Uterus (tissue), 4 donors: ENCODE data around the gene PHTF2. TPM values are rescaled to one million over a fixed set of nuclear protein-coding genes. Genes with fewer than 3 reads are reported as not detected.

Experiments used
- DNase-seq, 2 donors: peaks; one replicate each; pipeline ENCODE4 v3.0.0-alpha.2; 2019 to 2020
- H3K27ac ChIP-seq, 2 donors: fragments of 200-600 bp; sonication (generic); 1 replicate in 1 of 2; 2 replicates in 1 of 2; pipeline ENCODE4 v1.5.1; 2016 to 2018
- H3K27me3 ChIP-seq, 2 donors: fragments of 200-600 bp; sonication (generic); one replicate each; pipeline ENCODE4 v1.5.1; 2018 to 2019; ENCODE audit warnings: control low read depth in 1 of 2
- H3K36me3 ChIP-seq, 2 donors: fragments of 200-600 bp; sonication (generic); one replicate each; pipeline ENCODE4 v1.5.1; 2019; ENCODE audit warnings: control low read depth in 1 of 2
- H3K4me1 ChIP-seq, 2 donors: fragments of 200-600 bp; sonication (generic); one replicate each; pipeline ENCODE4 v1.5.1; 2018 to 2019; ENCODE audit warnings: control low read depth in 1 of 2
- H3K4me3 ChIP-seq, 2 donors: fragments of 200-600 bp; sonication (generic); 1 replicate in 1 of 2; 2 replicates in 1 of 2; pipeline ENCODE4 v1.5.1; 2018 to 2019; ENCODE audit warnings: mild to moderate bottlenecking in 1 of 2
- H3K9me3 ChIP-seq, 2 donors: fragments of 200-600 bp; sonication (generic); one replicate each; pipeline ENCODE4 v1.5.1; 2019; ENCODE audit warnings: control low read depth in 1 of 2
- CTCF ChIP-seq, 4 experiments: fragments of 200-600 bp in 2 of 4; fragments of 450-650 bp in 2 of 4; sonication (generic) in 2 of 4; IDR thresholded peaks; one replicate each; pipeline ENCODE4 v1.5.1; 2016 to 2019; ENCODE audit warnings: antibody characterized with exemption in 4 of 4, mild to moderate bottlenecking in 2 of 4, moderate library complexity in 1 of 4
- POLR2A ChIP-seq, 2 donors: fragments of 450-650 bp; IDR thresholded peaks; one replicate each; pipeline ENCODE4 v1.6.1; 2016; ENCODE audit warnings: antibody characterized with exemption in 2 of 2, mild to moderate bottlenecking in 1 of 2, moderate library complexity in 1 of 2
- intact Hi-C: fragments of 100-400 bp; cut with DNase I; formaldehyde crosslinking; loops from one replicate; pipeline ENCODE4 v1.15.1; 2023; ENCODE audit warnings: low total_unique reads
- total RNA-seq, 4 donors: library from RNA; depleted of rRNA in 3 of 4; stranded (reverse); fragments of >200 nt in 3 of 4; gene quantifications; one replicate each; pipeline versions ENCODE4 v1.1.0 to v1.2.4, GENCODE V29; 2014 to 2023
- donor health status: DM: yes; HTN: yes; CAD: no.

The PHTF2 gene
- total RNA-seq, 4 donors from 2014 or later: 6.4 to 54.8 (median 24.7) TPM

- Histone ChIP-seq H3K4me3 (no peak overlapping the region), H3K27me3 (no peaks in the 10 kb centered on the region), H3K27ac (no peak overlapping the region), H3K4me1 (no peaks in the 10 kb centered on the region), H3K9me3 (no peaks in the 10 kb centered on the region), H3K36me3 (no peaks in the 10 kb centered on the region)
- no peak for TF ChIP-seq POLR2A (IDR thresholded peaks at IDR 0.05)
- no peak for TF ChIP-seq CTCF (IDR thresholded peaks at IDR 0.05)
- intact Hi-C loops: no loop called here
- no peak for DNase-seq
These were observed 173.2 kb downstream of the PHTF2 start for GRCh38 chr7:77971726-77972125.

- no peak overlapping the region for H3K4me3 ChIP-seq
- H3K9me3 ChIP-seq: no peaks in the 10 kb centered on the region
- intact Hi-C loops: no loop called here
- H3K27me3 ChIP-seq: no peaks in the 10 kb centered on the region
- H3K27ac ChIP-seq: no peak overlapping the region
- DNase-seq: no peak
- no peaks in the 10 kb centered on the region for H3K36me3 ChIP-seq
- no peak for TF ChIP-seq POLR2A (IDR thresholded peaks at IDR 0.05)
- no peak for TF ChIP-seq CTCF (IDR thresholded peaks at IDR 0.05)
- no peaks in the 10 kb centered on the region for H3K4me1 ChIP-seq
These were observed 177.3 kb downstream of the PHTF2 start for GRCh38 chr7:77975672-77976480.

- DNase-seq: no peak
- Histone ChIP-seq H3K4me1 (no peaks in the 10 kb centered on the region), H3K4me3 (no peak overlapping the region), H3K36me3 (no peaks in the 10 kb centered on the region), H3K27me3 (no peaks in the 10 kb centered on the region), H3K9me3 (no peaks in the 10 kb centered on the region), H3K27ac (no peak overlapping the region)
- no peak for TF ChIP-seq POLR2A (IDR thresholded peaks at IDR 0.05)
- no peak for TF ChIP-seq CTCF (IDR thresholded peaks at IDR 0.05)
- intact Hi-C loops: no loop called here
These were observed 180.6 kb downstream of the PHTF2 start for GRCh38 chr7:77979219-77979618.

- no peak overlapping the region for H3K4me3 ChIP-seq
- no peaks in the 10 kb centered on the region for H3K27me3 ChIP-seq
- intact Hi-C loops: no loop called here
- TF ChIP-seq POLR2A (IDR thresholded peaks at IDR 0.05) (no peak), CTCF (IDR thresholded peaks at IDR 0.05) (no peak)
- H3K4me1 ChIP-seq: no peaks in the 10 kb centered on the region
- no peak overlapping the region for H3K27ac ChIP-seq
- no peak for DNase-seq
- H3K36me3 ChIP-seq: no peaks in the 10 kb centered on the region
- H3K9me3 ChIP-seq: no peaks in the 10 kb centered on the region
These were observed 181.6 kb downstream of the PHTF2 start for GRCh38 chr7:77980087-77980713.

- intact Hi-C loops: no loop called here
- Histone ChIP-seq H3K27me3 (no peaks in the 10 kb centered on the region), H3K4me3 (no peak overlapping the region), H3K9me3 (no peaks in the 10 kb centered on the region), H3K4me1 (no peaks in the 10 kb centered on the region), H3K27ac (no peak overlapping the region), H3K36me3 (no peaks in the 10 kb centered on the region)
- TF ChIP-seq CTCF (IDR thresholded peaks at IDR 0.05) (no peak), POLR2A (IDR thresholded peaks at IDR 0.05) (no peak)
- no peak for DNase-seq
These were observed 184.5 kb downstream of the PHTF2 start for GRCh38 chr7:77982926-77983550.
